Raji (cell line): ENCODE data around the gene LCOR.

Source experiments
- POLR2A ChIP-seq: IDR thresholded peaks from 2 replicates; pipeline ENCODE4 v1.6.1; 2011; ENCODE audit warnings: low read depth, low read length, control low read depth; ENCODE audit not compliant: insufficient read depth

The LCOR gene

DNA sequence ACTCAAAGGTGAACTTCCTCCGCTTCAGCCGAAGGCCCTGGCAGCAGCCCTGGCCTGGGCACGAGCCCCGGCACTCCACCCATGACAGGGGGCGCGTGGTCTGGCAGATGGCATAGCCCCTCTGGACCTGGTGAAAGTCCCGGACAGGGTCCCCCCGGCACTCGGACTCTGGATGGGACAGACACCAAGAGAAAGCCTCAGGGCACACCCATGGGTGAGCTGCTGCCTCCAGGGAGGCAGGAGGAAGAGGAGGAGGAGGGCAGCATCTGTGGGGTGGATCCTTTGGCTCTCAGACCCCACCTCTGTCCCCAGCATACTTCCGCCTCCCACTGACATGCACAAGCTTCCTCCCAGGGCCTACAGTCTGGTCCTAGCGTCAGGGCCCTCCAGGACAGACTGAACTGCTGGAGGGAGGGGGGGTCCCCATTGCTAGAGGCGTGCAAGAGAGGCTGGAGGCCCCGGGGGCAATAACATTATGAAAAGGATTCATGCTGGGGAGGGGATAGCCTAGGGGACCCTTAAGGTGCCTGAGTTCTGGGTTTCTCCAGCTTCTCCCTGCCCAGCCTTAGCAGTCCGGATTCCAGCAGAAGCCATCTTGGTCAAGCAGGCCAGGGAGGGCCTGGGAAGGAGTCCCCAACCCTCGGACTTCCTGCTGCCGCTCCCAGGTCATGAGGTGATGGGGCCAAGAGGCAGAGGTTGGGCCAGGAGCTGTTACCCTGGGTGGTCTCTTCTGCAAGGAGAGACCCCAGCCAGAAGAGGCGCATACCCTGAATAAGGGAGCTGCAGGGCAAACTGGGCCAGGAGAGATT lies 169.3 kb downstream of the LCOR start:
- TF ChIP-seq POLR2A, result no peak

DNA sequence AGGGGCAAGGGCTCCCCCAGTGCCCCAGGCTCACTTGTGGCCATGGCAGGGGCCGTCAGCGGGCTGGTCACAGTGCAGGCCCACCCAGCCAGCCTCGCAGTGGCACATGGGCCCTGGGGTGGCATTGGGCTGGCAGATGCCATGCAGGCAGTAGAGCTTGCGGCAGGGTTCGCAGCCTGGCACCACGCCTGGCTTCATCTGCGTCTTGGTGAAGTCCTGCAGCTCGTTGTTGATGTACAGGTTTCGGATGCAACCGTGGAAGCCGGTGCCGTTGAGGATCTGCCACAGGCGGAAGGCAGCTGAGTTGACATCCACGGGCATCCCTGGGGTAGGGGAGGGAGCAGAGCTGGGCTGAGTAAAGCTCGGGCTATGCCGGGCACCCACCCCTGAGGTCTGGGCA lies 170.6 kb downstream of the LCOR start:
- no peak for TF ChIP-seq POLR2A

DNA sequence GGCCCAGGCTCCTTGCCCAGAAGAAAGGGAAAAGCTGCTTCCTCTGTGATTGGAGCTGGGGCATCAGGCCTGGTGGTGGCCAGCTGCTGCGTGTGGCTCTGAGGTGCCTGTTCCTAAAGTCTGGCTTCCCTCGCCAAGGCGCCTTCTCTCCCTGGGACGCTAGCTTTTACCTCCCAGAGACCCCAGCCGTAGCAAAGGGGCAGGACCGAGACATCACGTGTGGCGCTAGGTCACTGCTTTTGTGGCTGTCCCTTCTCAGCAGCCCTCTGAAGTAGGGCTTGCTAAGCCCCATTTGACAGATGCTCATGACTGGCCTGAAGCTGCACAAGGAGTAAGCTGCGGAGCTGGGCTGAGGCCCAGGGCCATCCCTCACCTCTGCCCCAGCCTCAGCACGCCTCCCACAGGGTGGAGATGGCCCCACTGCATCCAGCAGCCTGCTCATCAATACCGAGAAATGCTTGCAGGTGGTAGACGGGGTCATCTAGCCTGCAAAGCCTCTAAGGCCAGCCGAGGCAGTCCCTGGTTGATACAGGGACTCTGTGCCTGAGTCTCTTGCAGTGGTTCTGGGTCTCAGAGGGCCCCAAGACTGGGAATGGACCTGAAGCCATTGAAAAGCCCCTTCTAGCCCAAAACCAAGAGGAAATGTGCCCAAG lies 171.2 kb downstream of the LCOR start:
- TF ChIP-seq POLR2A, result no peak

DNA sequence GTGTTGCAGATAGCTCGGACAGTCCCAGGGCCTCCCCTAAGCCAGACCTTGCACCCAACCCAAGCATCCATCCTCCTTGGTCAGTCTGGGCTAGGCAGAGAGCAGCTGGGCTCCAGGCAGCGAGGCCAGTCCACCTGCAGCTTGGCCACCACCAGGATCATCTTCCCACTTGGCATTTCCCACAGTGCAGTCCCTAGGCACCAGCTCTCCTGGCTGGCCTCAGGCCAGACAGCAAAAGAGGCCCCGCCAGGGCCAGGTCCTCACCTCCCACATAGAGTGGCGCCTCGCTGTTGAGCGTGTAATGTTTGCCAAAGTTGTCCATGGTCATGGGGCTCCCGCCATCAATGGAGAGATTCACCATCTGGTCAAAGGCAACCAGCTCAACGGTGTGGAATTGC lies 171.7 kb downstream of the LCOR start:
- no peak for TF ChIP-seq POLR2A

DNA sequence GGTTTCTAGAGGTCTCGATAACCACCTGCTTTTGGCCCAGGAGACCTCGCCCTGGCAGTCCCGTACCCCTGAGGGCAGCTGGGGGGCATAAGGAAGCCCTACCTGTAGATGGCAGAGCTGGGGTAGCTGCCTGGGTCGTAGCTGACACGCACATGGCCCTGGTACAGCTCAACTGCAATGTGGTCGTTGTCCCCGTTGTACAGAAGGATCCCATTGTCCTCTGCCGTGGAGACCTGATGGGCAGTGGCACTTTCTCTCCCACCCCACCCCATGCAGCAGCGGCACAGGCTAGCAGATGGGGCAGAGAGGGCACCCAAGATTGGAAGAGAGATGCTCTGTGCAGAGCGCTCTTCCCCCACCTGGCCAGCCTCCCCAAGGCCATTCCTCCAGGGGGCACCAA lies 172.5 kb downstream of the LCOR start:
- no peak for TF ChIP-seq POLR2A

DNA sequence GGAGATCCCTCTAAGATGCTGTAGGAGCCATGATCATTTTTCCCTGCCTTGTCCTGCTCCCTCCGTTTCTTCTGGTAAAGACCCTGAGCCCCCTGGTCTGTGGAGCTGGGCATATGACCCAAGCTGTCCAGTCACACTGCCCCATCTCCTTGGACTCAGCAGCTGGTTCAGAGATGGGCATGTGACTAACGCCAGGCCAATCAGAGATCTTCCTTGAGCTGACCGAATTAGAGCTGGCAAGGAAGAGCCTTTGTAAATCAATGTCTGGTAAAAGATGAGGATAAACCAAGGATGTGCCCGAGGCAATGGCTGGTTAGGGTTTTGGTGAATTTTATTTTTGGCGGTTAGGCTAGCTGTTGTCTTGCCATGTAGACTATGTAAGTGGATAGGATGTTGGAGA lies 173.3 kb downstream of the LCOR start:
- TF ChIP-seq POLR2A, result no peak

DNA sequence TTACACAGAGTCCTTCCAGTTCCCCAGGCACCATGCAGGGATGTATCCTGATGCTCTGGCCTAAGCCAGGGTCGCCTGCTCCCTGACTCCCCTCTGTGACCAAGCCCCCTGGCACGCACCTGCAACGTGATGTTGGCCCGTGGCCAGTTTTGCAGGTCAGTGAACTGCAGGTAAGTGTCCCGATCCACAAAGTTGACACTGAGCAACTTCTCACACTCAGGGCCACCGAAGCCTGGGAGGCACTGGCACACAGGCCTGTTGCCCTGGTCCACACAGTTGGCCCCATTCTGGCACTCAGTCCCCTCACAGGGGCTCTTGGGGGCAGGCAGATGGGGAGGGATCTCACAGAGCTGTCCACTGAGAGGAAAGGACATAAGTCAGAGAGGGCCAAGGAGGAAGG lies 174.3 kb downstream of the LCOR start:
- no peak for TF ChIP-seq POLR2A

DNA sequence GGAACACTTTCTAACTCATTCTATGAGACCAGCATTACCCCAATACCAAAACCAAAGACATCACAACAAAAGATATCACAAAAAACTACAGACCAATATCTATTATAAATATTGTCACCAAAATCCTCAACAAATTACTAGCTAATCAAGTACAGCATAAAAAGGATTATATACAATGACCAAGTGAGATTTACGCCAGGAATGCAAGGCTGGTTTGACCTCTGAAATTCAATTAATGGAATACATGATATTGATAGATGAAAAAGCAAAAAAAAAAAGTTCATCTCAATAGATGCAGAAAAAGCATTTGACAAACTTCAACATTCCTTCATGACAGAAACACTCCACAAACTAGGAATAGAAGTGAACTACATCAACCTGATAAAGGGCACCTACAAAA lies 175.3 kb downstream of the LCOR start:
- TF ChIP-seq POLR2A, result no peak

DNA sequence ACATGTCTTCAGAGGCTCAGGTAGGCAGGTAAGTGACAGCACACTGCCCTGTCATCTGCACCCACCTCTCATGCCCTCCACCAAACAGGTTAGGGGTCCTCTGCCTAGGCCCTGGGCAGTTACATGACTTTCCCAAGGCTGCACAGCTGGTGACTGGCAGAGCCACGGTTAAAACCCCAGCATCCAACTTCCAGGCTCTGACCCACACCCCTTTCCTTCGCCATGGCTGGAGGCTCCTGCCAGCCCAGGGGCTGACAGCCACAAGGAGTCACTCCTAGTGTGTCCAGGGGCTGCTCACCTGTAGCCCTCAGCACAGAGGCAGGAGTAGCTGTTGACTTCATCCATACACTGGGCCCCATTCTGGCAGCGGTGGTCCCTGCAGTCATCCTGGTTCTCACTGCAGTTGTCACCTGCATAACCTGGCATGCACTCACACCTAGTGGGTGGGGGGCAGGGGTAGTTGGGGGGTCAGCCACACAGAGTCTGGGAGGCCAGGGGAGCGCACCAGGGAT lies 178.7 kb downstream of the LCOR start:
- no peak for TF ChIP-seq POLR2A

DNA sequence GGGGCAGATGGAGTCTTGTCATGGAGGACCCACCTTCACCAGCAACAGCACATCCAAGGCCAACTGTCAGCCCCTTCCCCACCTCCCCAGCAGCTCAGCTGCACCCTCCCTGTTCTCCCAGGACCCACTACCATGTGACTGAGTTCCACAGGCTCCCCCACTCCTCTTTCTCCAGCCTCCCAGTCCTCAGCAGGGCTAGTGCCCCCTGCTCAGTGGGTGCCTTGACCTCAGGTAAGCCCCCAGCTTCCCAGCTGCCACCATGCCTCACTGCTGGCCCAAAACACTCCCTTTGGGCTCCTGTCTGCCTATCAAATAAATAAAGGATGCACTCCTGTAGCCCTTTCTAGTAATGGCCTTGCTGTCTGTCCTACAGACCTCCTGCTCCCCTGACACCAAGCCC lies 179.3 kb downstream of the LCOR start:
- TF ChIP-seq POLR2A, result no peak

DNA sequence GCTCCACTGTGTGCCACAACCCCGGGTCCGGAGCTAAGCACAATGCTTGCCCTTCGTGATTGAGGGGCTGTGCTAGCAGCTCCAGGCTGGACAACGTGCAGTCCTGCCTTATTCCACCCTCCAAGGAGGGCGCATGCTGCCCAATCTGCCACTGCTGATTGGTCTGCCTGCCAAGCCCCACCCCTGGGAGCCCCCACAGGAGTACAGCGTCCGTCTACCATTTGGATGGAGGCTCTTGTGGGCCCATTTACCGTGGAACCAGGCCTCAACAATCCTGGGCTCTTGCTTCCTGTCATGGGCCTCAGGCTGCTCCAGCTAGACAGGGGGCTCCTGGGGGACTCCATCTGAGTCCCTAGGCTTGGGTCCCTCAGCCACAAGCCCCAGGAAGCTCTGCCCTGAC lies 180.4 kb downstream of the LCOR start:
- TF ChIP-seq POLR2A, result no peak

DNA sequence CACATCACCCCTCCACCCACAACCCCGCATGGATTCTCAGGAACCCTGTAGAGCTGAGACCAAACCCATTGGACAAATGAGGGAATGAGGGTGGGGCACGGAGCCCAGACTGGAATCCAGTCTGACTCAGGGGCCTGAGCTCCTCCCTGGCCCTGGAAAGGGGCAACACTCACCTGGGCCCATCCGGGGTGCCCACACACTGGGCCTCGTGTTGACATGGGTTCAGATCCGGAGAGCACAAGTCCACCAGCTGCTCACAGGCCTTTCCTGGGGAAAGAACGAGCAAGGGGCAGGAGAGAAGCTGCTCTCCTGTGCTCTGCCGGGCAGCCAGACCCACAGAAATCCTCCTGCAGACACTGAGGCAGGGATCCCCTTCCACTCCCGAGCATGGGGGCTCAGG lies 181.5 kb downstream of the LCOR start:
- no peak for TF ChIP-seq POLR2A

DNA sequence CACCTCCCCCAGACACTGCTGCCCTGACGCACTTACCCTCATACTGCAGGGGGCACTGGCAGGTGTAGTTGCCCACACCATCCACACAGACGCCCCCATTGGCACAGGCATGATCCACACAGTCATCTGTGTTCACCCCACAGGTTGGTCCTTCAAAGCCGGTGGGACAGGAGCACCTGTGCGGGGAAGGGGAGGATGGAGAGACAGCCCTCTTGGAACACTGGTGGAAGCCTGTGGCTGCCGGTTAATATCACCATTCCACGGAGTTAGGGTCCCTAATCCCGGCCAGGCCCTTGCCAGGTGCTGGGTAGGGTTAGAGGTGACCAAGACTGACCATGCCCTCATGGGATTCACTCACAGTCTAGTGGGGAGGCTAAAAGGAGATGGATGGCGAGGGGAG lies 181.9 kb downstream of the LCOR start:
- TF ChIP-seq POLR2A, result no peak

DNA sequence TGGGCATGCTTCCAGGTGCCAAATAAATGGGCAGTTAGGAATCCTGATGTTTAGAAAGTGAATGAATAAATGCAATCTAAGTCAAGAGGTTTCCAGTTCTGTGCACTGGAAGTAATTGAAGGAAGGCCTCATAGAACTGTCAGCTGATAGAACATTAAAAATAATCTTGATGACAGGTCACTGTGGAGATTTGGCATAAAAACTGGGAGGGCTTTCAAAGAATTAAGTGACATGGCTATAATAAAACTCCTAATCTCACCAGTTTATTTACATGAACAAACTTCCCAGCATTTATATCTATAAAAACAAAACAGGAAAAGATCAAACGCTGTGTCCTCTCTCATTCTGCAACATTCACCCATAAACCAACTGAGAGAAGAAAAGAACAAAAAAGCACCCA lies 183.1 kb downstream of the LCOR start:
- no peak for TF ChIP-seq POLR2A

DNA sequence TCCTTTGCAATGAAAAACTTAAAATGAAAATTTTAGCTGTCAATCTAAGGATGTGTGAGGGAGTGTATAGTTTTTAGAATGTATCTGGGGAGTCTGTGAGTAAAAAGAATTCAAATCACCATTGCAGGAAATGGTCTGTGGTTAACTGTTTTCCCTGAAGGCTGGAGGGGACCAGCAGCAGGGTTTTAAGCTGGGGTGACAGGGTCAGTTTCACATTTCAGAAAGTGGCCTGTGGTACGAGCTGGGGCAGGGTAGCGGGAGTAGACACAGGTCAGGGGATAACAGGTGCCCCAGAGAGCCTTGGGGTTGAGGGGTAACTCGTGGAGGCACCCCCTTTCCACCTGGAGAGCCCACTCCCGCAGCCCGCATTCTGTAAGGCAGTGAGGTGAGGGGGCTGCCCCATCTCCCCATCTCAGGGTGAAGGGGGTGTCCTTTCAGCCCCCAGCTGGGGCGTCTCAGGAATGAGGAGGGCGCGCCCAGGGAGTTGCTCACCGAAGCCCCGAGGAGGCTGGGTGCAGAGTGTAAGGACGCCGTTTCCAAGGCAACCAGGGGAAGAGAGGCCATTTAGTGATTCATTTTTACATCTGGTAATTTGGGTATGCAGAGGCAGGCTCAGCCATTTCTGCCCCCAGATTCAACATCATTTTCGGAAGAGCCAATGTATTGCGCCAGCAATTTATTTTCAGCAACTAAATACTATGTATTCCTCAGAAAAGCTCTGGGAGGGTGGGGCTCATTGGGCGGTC lies 184.8 kb downstream of the LCOR start:
- TF ChIP-seq POLR2A, result no peak

DNA sequence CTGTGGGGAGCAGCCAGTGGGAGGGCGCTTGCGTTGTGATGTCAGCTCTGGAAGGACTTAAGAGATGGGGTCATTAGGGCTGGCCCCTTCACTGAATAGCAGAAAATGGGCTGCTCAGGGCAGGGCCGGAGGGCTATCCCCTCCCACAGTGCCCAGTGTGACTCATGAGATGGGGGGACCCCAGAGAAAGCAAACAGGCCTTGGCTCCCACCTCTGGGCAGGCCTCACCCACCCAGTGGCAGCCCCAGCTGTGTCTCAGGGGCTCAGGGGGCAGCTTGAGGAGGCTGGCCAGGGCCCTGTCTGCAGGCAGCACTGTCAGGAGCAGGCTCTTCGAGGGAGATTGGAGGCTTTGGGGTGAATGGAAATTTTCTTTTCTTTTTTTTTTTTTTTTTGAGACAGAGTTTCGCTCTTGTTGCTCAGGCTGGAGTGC lies 185.4 kb downstream of the LCOR start:
- TF ChIP-seq POLR2A, result no peak
